GM12872 (cell line): ENCODE results near the gene OR7A17.

Experiments
- CTCF ChIP-seq: IDR thresholded peaks from 3 replicates; pipeline ENCODE4 v1.5.1; 2011; ENCODE audit warnings: low read depth, mild to moderate bottlenecking, low read length, moderate library complexity; ENCODE audit not compliant: insufficient read depth

The OR7A17 gene

GRCh38 chr19:14837391-14837790 lies 48.5 kb downstream of the OR7A17 start:
- no peak for TF ChIP-seq CTCF

GRCh38 chr19:14835011-14835410 lies 50.9 kb downstream of the OR7A17 start, which contains the start of the genes OR7A5 and OR7C1:
Gene OR7A5, minus strand, starts transcription at chr19:14835185. Its CDS starts 6,944 bp downstream, at chr19:14828241.
Gene OR7C1, minus strand, starts transcription at chr19:14835185. Its CDS starts 35,049 bp downstream, at chr19:14800136.
- no peak for TF ChIP-seq CTCF

GRCh38 chr19:14830702-14831101 lies 55.2 kb downstream of the OR7A17 start:
- TF ChIP-seq CTCF = no peak
